Kidney tubule cell (primary cell): ENCODE measurements around the gene MYO10.
"Not testable (repeated sequence)": the region's sequence is repeated elsewhere in the genome, so short reads cannot be mapped to it uniquely, and the experiment has no call there.

Experiments used
- DNase-seq: peaks from one replicate; pipeline ENCODE4 v3.0.0-alpha.2; 2018; ENCODE audit warnings: low spot score

MYO10 gene

DNA sequence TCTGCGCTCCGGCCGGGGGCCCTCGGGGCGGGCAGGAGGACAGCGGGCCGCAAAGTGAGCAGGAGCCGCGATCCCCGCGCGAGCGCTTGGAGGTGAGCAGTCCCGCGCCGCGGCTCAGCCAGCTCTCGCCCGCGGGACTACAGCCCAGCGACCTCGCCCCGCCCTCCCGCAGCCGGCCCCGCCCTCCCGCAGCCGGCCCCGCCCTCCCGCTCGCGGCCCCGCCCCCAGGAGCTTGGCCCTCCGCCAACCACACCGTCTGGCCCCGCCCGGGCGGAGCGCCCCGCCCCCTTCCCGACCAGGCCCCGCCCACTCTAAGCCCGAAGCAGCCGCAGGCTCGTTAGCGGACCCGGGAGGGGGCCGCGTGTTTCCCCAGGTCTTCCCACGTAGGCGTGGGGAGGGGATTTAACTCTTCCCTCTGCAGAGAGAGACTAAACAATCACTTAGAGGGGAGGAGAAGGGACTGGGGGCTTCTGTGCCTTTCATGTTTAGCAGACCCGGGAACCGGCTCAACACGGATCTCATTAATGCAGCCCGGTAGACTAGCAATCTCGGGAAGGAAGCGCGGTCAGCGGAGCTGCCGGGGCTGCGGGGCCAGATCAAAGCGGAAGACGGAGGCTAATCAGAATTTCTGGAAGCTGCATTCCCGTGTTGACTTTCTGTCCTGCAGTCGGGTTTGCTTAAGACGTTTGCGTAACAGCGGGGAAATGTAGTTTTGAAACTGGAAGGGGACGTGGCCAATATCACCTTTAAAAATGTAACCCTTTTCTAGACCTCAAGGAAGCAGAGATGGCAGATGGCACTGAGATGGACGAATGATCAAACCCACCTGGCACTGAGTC, at the start of gene MYO10:
Gene MYO10 (minus strand): TSS at position 139 of the 839 bp plus-strand sequence. CDS start 480 bp downstream, outside the sequence.
- peak; percentile 84 for DNase-seq

DNA sequence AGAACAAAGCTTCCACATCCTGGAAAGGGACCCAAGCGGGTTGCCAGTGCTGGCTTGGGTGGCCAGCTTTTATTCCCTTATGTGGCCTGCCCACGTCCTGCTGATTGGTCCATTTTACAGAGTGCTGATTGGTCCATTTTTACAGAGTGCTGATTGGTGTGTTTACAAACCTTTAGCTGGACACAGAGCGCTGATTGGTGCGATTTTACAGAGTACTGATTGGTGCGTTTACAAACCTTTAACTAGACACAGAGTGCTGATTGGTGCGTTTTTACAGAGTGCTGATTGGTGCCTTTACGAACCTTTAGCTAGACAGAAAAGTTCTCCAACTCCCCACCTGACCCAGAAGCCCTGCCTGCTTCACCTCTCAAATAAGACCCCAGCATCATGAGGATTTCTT, 49.2 kb upstream of the MYO10 start:
- DNase-seq = not testable (repeated sequence)

DNA sequence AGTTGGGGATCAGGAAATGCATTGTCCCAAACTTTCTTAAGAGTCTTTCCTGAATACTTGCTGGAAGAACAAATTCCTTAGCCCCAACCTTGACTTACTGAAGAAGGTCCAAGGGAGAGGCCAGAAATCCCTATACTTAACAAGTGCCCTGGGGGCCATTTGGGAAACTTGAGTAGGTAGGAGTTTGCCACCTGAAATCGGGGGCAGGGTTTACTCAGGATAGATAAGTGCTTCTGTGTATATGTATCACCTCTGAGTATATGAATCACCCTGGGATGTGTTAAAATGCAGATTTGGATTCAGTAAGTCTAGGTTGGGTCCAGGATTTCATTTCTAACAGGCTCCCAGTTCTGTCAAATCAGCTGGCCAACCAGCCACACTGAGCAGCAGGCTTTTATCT, 47.9 kb upstream of the MYO10 start:
- DNase-seq = no peak

DNA sequence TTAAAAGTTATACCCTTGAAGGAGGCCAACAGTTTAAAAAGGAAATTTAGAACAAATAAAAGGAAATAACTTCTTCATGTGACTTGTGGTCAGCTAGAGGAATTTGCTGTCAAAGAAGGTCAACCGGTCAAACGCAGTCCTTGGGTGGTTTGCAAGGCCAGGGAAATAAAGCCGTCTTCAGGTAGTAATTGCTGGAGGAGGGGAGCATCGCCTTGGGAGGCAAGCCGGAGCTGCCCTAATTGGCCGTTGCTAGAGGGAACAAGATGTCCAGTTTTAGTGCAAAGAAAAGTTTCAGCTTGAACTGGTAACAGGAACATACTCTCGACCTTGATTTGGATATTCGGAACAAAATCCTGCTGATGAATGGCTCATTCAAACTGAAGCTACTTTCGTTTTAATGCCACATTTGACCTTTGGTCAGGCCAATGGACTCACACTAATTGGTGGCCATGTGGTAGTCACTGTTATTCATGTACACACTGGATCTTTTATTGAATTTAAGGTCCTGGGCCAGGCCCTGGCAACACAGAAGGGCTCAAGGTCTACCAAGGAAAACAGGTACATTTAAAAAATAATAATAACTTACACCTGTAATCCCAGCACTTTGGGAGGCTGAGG, 47.0 kb upstream of the MYO10 start:
- DNase-seq = peak; percentile 69

DNA sequence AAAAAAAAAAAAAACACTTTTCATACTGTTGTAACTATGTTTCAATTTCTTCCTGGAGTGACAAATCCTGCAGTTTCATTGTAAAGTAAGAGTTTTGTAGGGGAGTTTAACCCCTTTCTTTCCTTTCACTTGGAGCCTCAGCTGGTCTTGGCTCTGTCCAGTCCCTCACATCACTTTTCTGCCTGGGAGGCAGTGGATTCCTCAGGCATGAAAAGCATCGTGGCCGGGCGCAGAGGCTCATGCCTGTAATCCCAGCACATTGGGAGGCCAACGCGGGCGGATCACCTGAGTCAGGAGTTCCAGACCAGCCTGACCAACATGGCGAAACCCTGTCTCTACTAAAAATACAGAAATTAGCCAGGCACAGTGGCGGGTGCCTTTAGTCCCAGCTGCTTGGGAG, 45.6 kb upstream of the MYO10 start:
- DNase-seq = no peak

DNA sequence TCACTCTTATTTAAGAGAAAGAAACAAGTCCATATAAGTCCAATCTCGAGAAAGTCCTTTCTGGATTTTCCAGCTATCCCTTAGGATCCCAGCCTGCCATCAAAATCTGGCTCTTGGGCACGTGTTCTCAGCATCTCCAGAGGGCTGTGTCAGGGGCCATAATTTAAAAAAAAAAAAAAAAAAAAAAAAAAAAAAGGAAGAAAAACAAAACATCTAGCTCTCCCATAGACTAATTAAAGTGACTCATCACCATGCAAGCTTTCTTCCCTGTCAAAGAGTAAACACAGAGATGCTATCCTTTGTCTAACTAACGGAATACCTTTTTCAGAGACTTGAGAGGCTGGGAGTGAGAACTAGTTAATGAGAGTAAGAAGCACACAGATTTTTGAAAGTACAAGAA, 44.9 kb upstream of the MYO10 start:
- DNase-seq = no peak

DNA sequence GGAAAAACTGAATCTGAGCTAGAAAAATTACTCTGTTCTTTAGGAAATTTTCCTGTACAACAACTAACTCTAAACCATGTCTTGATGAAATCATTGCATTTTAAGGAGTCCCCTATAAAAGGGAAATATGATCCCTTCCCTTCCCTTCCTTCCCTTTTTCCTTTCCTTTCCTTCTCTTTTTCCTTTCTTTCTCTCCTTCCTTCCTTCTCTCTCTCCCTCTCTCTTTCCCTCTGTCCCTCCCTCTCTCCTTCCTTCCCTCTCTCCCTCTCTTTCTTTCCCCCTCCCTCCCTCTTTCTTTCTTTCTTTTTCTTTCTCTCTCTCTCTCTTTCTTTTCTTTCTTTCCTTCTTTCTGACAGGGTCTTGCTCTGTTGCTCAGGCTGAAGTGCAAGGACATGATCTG, 42.2 kb upstream of the MYO10 start:
- no peak for DNase-seq

DNA sequence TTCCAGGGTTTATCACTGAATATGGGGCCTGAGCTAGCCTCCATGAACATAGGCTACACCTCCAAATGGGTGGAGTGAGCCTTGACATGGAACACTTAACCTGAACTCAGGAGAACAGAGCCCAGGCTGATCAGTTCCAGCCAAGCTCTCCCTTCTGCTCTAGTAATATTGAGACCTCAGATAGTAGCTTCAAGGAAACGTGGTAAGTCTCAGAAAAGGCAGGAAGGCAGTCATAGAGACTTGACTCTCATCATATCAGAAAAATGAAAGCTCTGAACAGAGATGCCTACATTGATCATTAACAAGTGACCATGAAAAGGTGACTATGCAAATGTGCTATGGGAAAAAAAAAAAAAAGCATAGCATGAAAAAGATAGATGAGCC, 40.5 kb upstream of the MYO10 start:
- no peak for DNase-seq

DNA sequence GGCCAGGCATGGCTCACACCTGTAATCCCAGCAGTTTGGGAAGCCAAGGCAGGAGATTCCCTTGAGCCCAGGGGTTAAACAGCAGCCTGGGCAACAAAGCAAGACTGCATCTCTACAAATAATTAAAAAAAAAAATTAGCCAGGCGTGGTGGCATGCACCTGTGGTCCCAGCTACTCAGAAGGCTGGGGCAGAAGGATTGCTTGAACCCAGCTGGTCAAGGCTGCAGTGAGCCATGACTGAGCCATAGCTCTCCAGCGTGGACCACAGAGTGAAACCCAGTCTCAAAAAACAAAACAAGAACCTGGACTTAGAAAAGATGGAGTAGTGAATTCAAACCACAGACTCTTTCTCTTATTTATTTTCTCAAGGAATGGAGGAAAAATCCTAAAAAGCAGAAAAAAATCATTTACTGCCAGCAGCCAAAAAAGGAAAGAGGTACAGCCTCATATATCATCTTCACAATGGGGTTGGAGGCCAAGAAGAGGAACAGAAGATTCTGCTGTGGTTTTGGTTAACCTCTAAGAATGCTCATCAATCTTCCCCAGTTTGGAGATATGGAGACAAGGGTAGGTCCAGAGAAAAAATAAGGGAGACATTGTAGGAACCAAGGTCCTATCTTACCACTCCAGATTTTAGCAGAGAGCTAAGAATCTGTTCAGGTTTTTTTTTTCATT, 40.0 kb upstream of the MYO10 start:
- no peak for DNase-seq

DNA sequence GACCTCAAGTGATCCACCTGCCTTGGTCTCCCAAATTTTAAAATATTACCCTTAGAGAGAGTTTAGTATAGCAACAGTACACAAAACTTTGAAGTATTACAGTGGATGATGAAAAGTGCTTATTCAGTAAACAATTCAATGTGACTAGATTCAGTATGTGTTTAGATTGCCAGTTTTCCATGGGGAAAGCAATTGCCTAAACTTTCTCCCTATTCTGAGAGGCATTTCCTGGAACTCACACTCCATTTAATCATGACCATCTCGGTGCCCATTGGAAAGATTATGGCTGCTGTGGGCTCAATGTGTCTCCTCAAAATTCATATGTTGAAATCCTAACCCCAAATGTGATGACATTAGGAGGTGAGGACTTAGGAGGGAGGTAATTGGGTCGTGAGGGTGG, 38.9 kb upstream of the MYO10 start:
- DNase-seq = no peak

DNA sequence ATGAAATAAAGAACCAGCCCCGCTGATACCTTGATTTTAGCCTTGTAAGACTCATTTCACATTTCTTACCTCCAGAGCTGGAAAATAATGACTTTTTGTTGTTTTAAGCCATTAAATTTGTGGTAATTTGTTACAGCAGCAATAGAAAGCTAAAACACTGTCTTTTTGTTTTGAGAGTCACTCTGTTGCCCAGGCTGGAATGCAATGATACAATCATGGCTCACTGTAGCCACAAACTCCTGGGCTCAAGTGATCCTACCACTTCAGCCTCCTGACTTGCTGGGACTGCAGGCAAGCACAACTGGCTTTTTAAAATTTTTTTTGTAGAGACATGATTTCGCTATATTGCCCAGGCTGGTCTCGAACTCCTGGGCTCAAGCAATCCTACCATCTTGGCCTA, 34.7 kb upstream of the MYO10 start:
- peak; percentile 50 for DNase-seq

DNA sequence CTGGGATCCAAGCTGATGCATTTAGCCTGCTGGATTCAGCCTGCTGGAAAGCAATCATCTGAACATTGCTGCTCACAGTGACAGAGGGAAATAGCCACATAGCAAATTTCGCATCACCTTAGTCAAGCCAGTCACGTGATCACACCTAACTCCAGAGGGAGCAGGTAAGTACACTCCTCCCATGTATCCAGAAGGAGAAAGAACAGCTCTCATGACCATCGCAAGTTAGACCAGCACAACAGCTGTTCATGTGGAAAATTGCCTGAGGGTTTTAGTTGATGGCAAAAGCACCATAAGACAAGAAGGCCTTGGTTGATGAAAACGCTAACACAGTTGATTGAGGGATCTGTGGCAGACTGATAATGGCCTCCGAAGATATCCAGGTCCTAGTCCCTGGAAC, 34.2 kb upstream of the MYO10 start:
- no peak for DNase-seq

DNA sequence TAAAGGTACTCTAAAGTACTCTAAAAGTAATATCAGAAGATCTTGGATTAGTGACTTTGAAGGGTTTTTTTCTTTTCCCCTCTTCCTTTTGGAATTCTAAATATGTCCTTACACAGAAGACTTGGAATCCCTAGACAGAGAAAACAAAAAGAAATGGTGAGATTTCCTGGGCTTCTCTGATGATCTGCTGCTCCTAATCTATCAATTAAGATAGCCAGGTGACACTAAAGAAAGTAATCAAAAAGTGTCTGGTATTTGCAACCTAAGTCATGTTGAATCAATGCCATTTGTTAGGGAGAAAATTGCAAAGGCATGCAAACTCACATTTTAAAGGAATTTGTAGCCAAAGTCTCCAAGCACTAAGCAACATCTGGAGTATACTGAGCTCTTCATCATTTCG, 29.5 kb upstream of the MYO10 start:
- DNase-seq = no peak

DNA sequence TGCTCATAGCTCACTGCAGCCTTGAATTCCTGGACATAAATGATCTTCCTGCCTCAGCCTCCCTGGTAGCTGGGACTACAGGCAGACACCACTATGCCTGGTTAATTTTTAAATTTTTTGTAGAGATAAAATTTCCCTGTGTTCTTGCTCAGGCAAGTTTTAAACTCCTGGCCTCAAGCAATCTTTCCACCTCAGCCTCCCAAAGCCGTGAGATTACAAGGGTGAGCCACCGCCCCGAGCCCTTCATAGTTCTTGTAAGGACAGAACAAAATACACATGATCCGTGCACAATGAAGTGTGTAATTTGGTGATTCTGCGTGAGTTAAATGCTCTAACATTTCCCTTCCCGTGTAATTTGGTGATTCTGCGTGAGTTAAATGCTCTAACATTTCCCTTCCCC, 27.7 kb upstream of the MYO10 start:
- DNase-seq = peak; percentile 46

DNA sequence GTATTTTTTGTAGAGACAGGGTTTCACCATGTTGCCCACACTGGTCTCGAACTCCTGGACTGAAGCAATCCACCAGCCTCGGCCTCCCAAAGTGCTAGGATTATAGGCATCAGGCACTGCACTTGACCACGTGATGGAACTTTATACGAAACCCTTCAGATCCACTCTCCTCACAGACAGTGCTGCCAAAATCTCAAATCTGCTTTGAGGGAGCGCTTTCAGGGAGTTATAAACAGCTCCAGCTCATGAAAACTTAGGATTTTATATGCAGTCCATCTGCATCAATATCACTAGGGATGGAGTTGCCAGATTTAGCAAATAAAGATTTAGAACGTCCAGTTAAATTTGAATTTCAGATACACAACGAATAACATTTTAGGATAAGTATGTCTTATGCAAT, 25.0 kb upstream of the MYO10 start:
- no peak for DNase-seq

DNA sequence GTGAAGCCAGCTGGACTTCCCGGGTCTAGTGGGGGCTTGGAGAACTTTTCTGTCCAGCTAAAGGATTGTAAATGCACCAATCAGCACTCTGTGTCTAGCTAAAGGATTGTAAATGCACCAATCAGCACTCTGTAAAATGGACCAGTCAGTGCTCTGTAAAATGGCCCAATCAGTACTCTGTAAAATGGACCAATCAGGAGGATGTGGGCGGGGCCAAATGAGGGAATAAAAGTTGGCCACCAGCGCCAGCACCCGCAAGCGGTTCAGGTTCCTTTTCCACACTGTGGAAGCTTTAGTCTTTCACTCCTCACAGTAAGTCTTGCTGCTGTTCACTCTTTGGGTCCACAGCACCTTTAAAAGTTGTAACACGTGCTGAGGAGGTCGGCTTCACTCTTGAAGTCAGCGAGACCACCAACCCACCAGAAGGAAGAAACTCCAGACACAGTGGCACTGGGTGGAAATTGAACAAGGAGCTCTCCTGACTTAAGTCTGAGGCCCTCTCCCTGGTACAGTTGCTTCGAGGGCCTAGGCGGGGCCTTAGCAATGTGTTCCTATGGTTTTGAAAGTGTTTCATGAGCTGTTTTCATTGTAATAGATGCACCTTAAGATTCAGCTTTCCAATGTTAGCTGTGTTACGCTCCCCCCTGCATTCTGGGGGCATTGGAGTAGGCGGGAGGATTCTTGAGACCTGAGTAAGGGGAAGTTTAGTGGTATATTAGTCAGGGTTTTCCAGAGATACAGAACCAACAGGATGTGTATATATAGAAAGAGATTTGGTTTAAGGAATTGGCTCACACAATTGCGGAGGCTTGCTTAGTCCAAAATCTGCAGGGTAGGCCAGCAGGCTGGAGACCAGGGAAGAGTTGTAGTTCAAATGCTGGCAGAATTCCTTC, 21.5 kb upstream of the MYO10 start:
- peak; percentile 89 for DNase-seq

DNA sequence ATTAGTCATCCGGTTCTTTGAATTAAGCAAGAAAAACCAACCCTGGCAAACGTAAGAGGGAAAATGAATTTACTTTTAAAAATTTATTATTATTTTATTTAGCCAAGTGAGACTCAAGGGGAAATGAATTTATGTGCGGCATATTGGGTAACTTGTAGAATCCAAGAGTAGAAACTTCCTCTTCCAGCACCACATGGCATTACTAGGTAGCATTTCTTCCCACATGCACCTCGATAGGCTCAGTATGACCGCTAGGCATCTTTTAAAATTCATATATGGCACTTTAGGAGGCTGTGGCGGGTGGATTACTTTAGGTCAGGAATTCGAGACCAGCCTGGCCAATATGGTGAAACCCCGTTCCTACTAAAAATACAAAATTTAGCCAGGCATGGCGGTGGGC, 17.6 kb upstream of the MYO10 start:
- no peak for DNase-seq

DNA sequence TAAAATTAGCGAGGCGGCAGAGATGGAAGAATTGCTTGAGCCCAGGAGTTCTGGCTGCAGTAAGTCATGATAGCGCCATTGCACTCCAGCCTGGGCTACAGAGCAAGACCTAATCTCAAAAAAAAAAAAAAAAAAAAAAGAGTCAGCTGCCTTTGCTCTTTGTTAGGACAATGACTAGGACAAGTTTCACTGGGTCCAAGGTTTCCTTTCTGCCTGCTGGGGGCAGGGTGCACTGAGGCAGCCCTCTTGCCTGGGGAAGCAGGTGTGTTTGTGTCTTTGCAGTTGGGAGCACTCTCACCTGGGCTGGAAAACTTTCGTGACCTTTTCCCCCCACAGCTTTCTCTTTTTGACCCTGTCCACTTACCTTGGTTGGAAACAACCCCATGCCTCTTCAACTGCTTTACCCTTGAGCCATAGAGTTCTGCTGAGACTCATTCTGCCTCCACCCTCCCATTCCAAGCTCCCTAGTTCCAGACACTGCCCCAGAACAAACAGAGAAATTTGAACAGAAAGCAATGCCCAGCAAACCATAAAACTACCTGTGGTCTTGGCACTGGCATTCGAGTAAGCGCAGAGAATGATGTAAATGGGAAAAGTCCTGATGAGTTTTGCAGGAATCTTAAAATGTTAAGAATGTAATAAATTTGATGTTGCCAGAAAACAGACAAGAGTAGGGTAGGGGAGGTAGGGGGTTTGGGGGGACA, 17.0 kb upstream of the MYO10 start:
- peak; percentile 84 for DNase-seq

DNA sequence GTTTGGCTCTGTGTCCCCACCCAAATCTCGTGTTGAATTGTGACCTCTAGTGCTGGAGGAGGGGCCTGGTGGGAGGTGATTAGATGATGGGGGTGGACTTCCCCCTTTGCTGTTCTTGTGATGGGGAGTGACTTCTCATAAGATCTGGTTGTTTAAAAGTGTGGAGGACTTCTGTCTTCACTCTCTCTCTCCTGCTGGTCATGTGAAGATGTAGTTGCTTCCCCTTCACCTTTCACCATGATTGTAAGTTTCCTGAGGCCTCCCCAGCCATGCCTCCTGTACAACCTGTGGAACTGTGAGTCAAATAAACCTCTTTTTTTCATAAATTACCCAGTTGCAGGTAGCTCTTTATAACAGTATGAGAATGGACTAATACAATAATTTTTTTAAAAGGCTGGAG, 10.6 kb upstream of the MYO10 start:
- no peak for DNase-seq

DNA sequence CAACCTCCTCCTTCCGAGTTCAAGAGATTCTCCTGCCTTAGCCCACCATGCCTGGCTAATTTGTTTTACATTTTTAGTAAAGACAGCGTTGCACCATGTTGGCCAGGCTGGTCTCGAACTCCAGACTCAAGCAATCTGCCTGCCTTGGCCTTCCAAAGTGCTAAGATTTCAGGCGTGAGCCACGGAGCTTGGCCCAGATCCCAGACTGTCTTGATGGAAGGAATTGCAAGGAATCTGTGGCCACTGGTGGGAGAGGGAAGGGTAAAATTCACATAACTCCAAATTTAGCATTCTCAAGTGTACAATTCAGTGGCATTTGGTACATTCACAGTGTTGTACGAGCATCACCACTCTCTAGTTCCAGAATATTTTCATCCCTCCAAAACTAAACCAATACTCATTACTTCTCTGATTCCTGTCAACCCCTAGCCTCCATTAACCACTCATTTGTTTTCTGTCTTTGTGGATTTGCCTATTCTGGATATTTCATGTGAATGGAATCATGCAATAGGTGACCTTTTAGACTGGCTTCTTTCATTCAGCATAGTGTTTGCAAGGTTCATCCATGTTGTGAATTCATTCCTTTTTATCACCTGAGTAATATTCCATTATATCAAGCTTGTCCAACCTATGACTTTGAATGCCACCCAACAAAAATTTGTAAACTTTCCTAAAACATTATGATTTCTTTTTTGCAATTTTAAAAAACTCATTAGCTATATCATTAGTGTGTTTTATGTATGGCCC, 8.9 kb upstream of the MYO10 start:
- DNase-seq = no peak
